IMR-90 (cell line): ENCODE results near the gene FGFBP2. TPM values are rescaled to one million over a fixed set of nuclear protein-coding genes. Genes with fewer than 3 reads are reported as not detected.
A peak's percentile ranks its signal among the peaks of the same experiment; 100 is the strongest.

Experiments
- ATAC-seq: fragments of 200-7000 bp; cut with Tn5 transposase; 2 replicates; pipeline ENCODE4 v1.9.1; 2020; ENCODE audit warnings: low read depth, mild to moderate bottlenecking, moderate library complexity
- BruUV-seq: library from RNA; stranded (reverse); fragments of 400-500 nt; replicated peaks from 2 replicates; lab custom pipeline; 2021; lab: Mats Ljungman, UMichigan
- CTCF ChIA-PET: fragments of 300-600 bp; formaldehyde crosslinking; extraction: SDS; loops from one replicate; lab custom pipeline; 2021; ENCODE audit warnings: antibody characterized with exemption; lab: Yijun Ruan, JAX
- POLR2A ChIA-PET: fragments of 300-600 bp; sonication (Branson Sonifier 250); formaldehyde crosslinking; loops from one replicate; lab custom pipeline; 2022; ENCODE audit warnings: antibody characterized with exemption; ENCODE audit not compliant: unreplicated experiment; lab: Charles Lee
- DNase-seq: peaks from one replicate; pipeline ENCODE4 v3.0.0; 2013
- H2AFZ ChIP-seq: replicated peaks from 2 replicates; pipeline ENCODE3; 2013; ENCODE audit warnings: low read length, mild to moderate bottlenecking; ENCODE audit not compliant: poor library complexity
- H2AK5ac ChIP-seq: 2 replicates; pipeline ENCODE4 v1.6.1; 2013; ENCODE audit warnings: low read depth, low read length, inconsistent platforms
- H2AK9ac ChIP-seq: replicated peaks from 2 replicates; pipeline ENCODE3; 2013; ENCODE audit warnings: mild to moderate bottlenecking, low read depth, low read length, moderate library complexity; ENCODE audit not compliant: poor library complexity
- H2BK120ac ChIP-seq: 2 replicates; pipeline ENCODE4 v1.6.1; 2013; ENCODE audit warnings: low read depth, low read length, inconsistent platforms
- H2BK15ac ChIP-seq: 3 replicates; pipeline ENCODE4 v1.6.1; 2013; ENCODE audit warnings: low read depth, low read length, inconsistent platforms
- H2BK20ac ChIP-seq: 2 replicates; pipeline ENCODE4 v1.6.1; 2013; ENCODE audit warnings: low read depth, mild to moderate bottlenecking, inconsistent platforms, low read length, moderate library complexity
- H2BK5ac ChIP-seq: 2 replicates; pipeline ENCODE4 v1.6.1; 2013; ENCODE audit warnings: mild to moderate bottlenecking, low read depth, low read length, inconsistent platforms; ENCODE audit not compliant: poor library complexity, severe bottlenecking
- H3K14ac ChIP-seq: replicated peaks from 2 replicates; pipeline ENCODE4 v1.6.1; 2013; ENCODE audit warnings: low read depth, low read length, inconsistent platforms
- H3K18ac ChIP-seq: 2 replicates; pipeline ENCODE4 v1.6.1; 2013; ENCODE audit warnings: low read depth, low read length, control low read depth
- H3K23ac ChIP-seq: 2 replicates; pipeline ENCODE4 v1.6.1; 2013; ENCODE audit warnings: low read depth, low read length, inconsistent platforms
- H3K27ac ChIP-seq: 2 replicates; pipeline ENCODE4 v1.5.1; 2013; ENCODE audit warnings: mild to moderate bottlenecking, control low read depth, low read length; ENCODE audit not compliant: insufficient read depth
- H3K27me3 ChIP-seq: 2 replicates; pipeline ENCODE4 v1.6.1; 2013; ENCODE audit warnings: low read length; ENCODE audit not compliant: control insufficient read depth, insufficient read depth
- H3K36me3 ChIP-seq: 2 replicates; pipeline ENCODE4 v1.6.1; 2013; ENCODE audit warnings: low read length, mixed read lengths; ENCODE audit not compliant: control insufficient read depth, insufficient read depth
- H3K4ac ChIP-seq: 2 replicates; pipeline ENCODE4 v1.6.1; 2013; ENCODE audit warnings: low read depth, low read length, inconsistent platforms
- H3K4me1 ChIP-seq: 2 replicates; pipeline ENCODE4 v1.6.1; 2013; ENCODE audit warnings: low read length, mixed read lengths; ENCODE audit not compliant: control insufficient read depth, insufficient read depth
- H3K4me2 ChIP-seq: 2 replicates; pipeline ENCODE4 v1.6.1; 2013; ENCODE audit warnings: low read depth, mild to moderate bottlenecking, control low read depth, low read length, moderate library complexity
- H3K4me3 ChIP-seq: 2 replicates; pipeline ENCODE4 v1.5.1; 2013; ENCODE audit warnings: low read depth, mild to moderate bottlenecking, control low read depth, low read length, moderate library complexity; ENCODE audit not compliant: insufficient read depth
- H3K56ac ChIP-seq: 2 replicates; pipeline ENCODE4 v1.6.1; 2013; ENCODE audit warnings: low read length, inconsistent platforms; ENCODE audit not compliant: insufficient read depth; ENCODE audit errors: extremely low read depth
- H3K79me1 ChIP-seq, 2 experiments: 2 replicates each; pipeline ENCODE4 v1.6.1; 2013; ENCODE audit warnings: low read length in 2 of 2, inconsistent platforms in 1 of 2, low read depth in 1 of 2
- H3K9ac ChIP-seq: 2 replicates; pipeline ENCODE4 v1.6.1; 2013; ENCODE audit warnings: low read depth, low read length, control low read depth
- H3K9me1 ChIP-seq: 2 replicates; pipeline ENCODE4 v1.6.1; 2013; ENCODE audit warnings: low read length, inconsistent platforms; ENCODE audit not compliant: insufficient read depth
- H3K9me3 ChIP-seq: 2 replicates; pipeline ENCODE4 v1.6.1; 2013; ENCODE audit warnings: low read length; ENCODE audit not compliant: control insufficient read depth, insufficient read depth
- H4K20me1 ChIP-seq: 2 replicates; pipeline ENCODE4 v1.6.1; 2013; ENCODE audit warnings: low read length, inconsistent platforms; ENCODE audit not compliant: insufficient read depth
- H4K5ac ChIP-seq: 2 replicates; pipeline ENCODE4 v1.6.1; 2013; ENCODE audit warnings: mild to moderate bottlenecking, low read depth, low read length, control low read depth
- H4K8ac ChIP-seq, 2 experiments: 2 replicates each; pipeline ENCODE4 v1.6.1; 2013; ENCODE audit warnings: low read depth in 2 of 2, low read length in 2 of 2, control low read depth in 1 of 2, inconsistent platforms in 1 of 2
- H4K91ac ChIP-seq: 2 replicates; pipeline ENCODE4 v1.6.1; 2013; ENCODE audit warnings: low read depth, low read length, inconsistent platforms; ENCODE audit not compliant: insufficient read depth
- CEBPB ChIP-seq: IDR thresholded peaks from 2 replicates; pipeline ENCODE4 v1.6.1; 2012; ENCODE audit warnings: low read depth, low read length, improper control_type of control experiment
- CHD1 ChIP-seq: IDR thresholded peaks from 2 replicates; pipeline ENCODE4 v1.6.1; 2012; ENCODE audit warnings: low read depth, low read length, improper control_type of control experiment
- FOS ChIP-seq: fragments of 150-350 bp; IDR thresholded peaks from 2 replicates; pipeline ENCODE4 v1.6.1; 2016; ENCODE audit warnings: low read depth, low read length
- MAZ ChIP-seq: IDR thresholded peaks from 2 replicates; pipeline ENCODE4 v1.6.1; 2012; ENCODE audit warnings: low read depth, mild to moderate bottlenecking, low read length, improper control_type of control experiment, moderate library complexity, borderline replicate concordance
- MXI1 ChIP-seq: IDR thresholded peaks from 2 replicates; pipeline ENCODE4 v1.6.1; 2012; ENCODE audit warnings: low read depth, mild to moderate bottlenecking, low read length, moderate library complexity, borderline replicate concordance
- NFE2L2 ChIP-seq: fragments of 150-350 bp; IDR thresholded peaks from 2 replicates; pipeline ENCODE4 v1.6.1; 2016; ENCODE audit warnings: low read depth, mild to moderate bottlenecking, low read length
- RAD21 ChIP-seq: IDR thresholded peaks from 2 replicates; pipeline ENCODE4 v1.6.1; 2012; ENCODE audit warnings: low read length, improper control_type of control experiment
- RCOR1 ChIP-seq: IDR thresholded peaks from 2 replicates; pipeline ENCODE4 v1.6.1; 2012; ENCODE audit warnings: mild to moderate bottlenecking, low read length, improper control_type of control experiment; ENCODE audit not compliant: insufficient replicate concordance
- RFX5 ChIP-seq: IDR thresholded peaks from 2 replicates; pipeline ENCODE4 v1.8.0; 2012; ENCODE audit warnings: low read depth, mild to moderate bottlenecking, low read length, moderate library complexity
- SMC3 ChIP-seq: fragments of 150-350 bp; IDR thresholded peaks from 2 replicates; pipeline ENCODE4 v1.6.1; 2016; ENCODE audit warnings: low read depth, mild to moderate bottlenecking, antibody characterized with exemption, low read length, moderate library complexity
- USF2 ChIP-seq: fragments of 150-350 bp; IDR thresholded peaks from 2 replicates; pipeline ENCODE4 v1.6.1; 2017; ENCODE audit warnings: mild to moderate bottlenecking, antibody characterized with exemption, low read length, low read depth
- WGBS, 2 experiments: methylation state at CpG; one replicate each; pipeline versions ENCODE4 v1.1.5 to v1.1.7; 2013; ENCODE audit warnings: missing lambda C conversion rate in 2 of 2; ENCODE audit not compliant: insufficient read length in 1 of 2; ENCODE audit errors: extremely low coverage in 2 of 2; 5-methylcytosine and 5-hydroxymethylcytosine counted together
- dilution Hi-C: fragments of 300-500 bp; cut with HindIII; formaldehyde crosslinking; loops from one replicate; pipeline ENCODE4 v1.14.3; 2018; ENCODE audit warnings: low sequenced_read_pairs; ENCODE audit not compliant: unreplicated experiment
- in situ Hi-C: fragments of 300-500 bp; cut with MboI; formaldehyde crosslinking; loops from 3 replicates; pipeline ENCODE4 v1.14.3; 2019; ENCODE audit warnings: low sequenced_read_pairs, inconsistent platforms, mixed read lengths
- intact Hi-C: fragments of 100-400 bp; cut with micrococcal nuclease; formaldehyde crosslinking; loops from 2 replicates; pipeline ENCODE4 v1.10.0; 2022
- polyA plus RNA-seq, 3 experiments: library from polyadenylated mRNA; depleted of rRNA; stranded (reverse); fragments of >200 nt; gene quantifications; 2 replicates each; pipeline ENCODE4 v1.2.3, GENCODE V29; 2012; ENCODE audit warnings: low replicate concordance in 1 of 3
- total RNA-seq: library from RNA; depleted of rRNA; stranded (reverse); fragments of >200 nt; gene quantifications from 2 replicates; pipeline ENCODE4 v1.2.3, GENCODE V29; 2012
- TF ChIP-seq, protein P1 (sequence below): fragments of 150-350 bp; IDR thresholded peaks from 2 replicates; pipeline ENCODE4 v1.6.1; 2016; ENCODE audit warnings: low read depth, mild to moderate bottlenecking, low read length, moderate library complexity, borderline replicate concordance
- TF ChIP-seq, protein P2 (sequence below): conservative IDR thresholded peaks from 2 replicates; pipeline ENCODE4 v1.5.1; 2012; ENCODE audit warnings: mild to moderate bottlenecking, low read depth, low read length, improper control_type of control experiment

FGFBP2 gene
- total and polyA plus RNA-seq, 2 of the 4 experiments (the other 2 are of a cell fraction), result not detected

- no peaks in the 10 kb centered on the region for H4K20me1 ChIP-seq
- WGBS, 2 experiments, result 59% methylated on average over 9 of the region's 12 CpGs; no CpG with 5 or more reads in 1 of the 2 experiments
- ATAC-seq, result no peak; the same call in 1 of the 2 replicates
- H3K27ac ChIP-seq, result no peak overlapping the region
- H3K18ac ChIP-seq, result no peak overlapping the region
- H3K36me3 ChIP-seq, result no peaks in the 10 kb centered on the region
- H3K4me3 ChIP-seq, result no peak overlapping the region
- no peak overlapping the region for H2BK5ac ChIP-seq
- no peaks in the 10 kb centered on the region for H3K79me1 ChIP-seq
- H2BK15ac ChIP-seq, result no peak overlapping the region
- no TSS peak for BruUV-seq
- H4K5ac ChIP-seq, result no peak overlapping the region
- peak overlapping the region; percentile 34 for H2AFZ ChIP-seq
- H4K8ac ChIP-seq, result no peak overlapping the region
- no peak overlapping the region for H3K4me2 ChIP-seq
- H4K91ac ChIP-seq, result no peak overlapping the region
- H3K9me3 ChIP-seq, result no peaks in the 10 kb centered on the region
- H3K27me3 ChIP-seq, result peaks cover 17% of the 10 kb centered on the region
- no peak overlapping the region for H2AK9ac ChIP-seq
- ChIA-PET CTCF (interaction anchor here (0.7 to 1.4 kb wide), 4 partner anchors 8 to 196 kb away, joined by 3 to 8 read pairs (median 5); no protein-coding TSS in a partner anchor), POLR2A (no interaction called here)
- in situ Hi-C loops, result no loop called here
- no peak overlapping the region for H2AK5ac ChIP-seq
- no peak overlapping the region for H2BK120ac ChIP-seq
- H3K9ac ChIP-seq, result no peak overlapping the region
- H3K9me1 ChIP-seq, result no peaks in the 10 kb centered on the region
- dilution Hi-C loops, result no loop called here
- no peak overlapping the region for H3K23ac ChIP-seq
- no peaks in the 10 kb centered on the region for H3K4me1 ChIP-seq
- intact Hi-C loops, result loop anchor here (1.0 to 10.0 kb wide), 6 partner anchors 38 to 766 kb away; partner anchors contain the start of gene FGFBP2
- DNase-seq, result no peak
- TF ChIP-seq CHD1 (no peak), MAZ (no peak), FOS (no peak), RCOR1 (no peak), RAD21 (no peak), SMC3 (no peak), RFX5 (no peak), NFE2L2 (no peak), CEBPB (no peak), USF2 (no peak), MXI1 (no peak)
- TF ChIP-seq, protein P1, sequence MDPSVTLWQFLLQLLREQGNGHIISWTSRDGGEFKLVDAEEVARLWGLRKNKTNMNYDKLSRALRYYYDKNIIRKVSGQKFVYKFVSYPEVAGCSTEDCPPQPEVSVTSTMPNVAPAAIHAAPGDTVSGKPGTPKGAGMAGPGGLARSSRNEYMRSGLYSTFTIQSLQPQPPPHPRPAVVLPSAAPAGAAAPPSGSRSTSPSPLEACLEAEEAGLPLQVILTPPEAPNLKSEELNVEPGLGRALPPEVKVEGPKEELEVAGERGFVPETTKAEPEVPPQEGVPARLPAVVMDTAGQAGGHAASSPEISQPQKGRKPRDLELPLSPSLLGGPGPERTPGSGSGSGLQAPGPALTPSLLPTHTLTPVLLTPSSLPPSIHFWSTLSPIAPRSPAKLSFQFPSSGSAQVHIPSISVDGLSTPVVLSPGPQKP, result no peak
- TF ChIP-seq, protein P2, sequence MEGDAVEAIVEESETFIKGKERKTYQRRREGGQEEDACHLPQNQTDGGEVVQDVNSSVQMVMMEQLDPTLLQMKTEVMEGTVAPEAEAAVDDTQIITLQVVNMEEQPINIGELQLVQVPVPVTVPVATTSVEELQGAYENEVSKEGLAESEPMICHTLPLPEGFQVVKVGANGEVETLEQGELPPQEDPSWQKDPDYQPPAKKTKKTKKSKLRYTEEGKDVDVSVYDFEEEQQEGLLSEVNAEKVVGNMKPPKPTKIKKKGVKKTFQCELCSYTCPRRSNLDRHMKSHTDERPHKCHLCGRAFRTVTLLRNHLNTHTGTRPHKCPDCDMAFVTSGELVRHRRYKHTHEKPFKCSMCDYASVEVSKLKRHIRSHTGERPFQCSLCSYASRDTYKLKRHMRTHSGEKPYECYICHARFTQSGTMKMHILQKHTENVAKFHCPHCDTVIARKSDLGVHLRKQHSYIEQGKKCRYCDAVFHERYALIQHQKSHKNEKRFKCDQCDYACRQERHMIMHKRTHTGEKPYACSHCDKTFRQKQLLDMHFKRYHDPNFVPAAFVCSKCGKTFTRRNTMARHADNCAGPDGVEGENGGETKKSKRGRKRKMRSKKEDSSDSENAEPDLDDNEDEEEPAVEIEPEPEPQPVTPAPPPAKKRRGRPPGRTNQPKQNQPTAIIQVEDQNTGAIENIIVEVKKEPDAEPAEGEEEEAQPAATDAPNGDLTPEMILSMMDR, result no peak
- no peak overlapping the region for H3K4ac ChIP-seq
- no peak overlapping the region for H2BK20ac ChIP-seq
- H3K56ac ChIP-seq, result no peak overlapping the region
- H3K14ac ChIP-seq, result no peak overlapping the region
Measured at GRCh38 chr4:16000708-16001483, 37.9 kb upstream of the FGFBP2 start.
